ENCODE data around the gene PCK2. TPM values are rescaled to one million over a fixed set of nuclear protein-coding genes. Genes with fewer than 3 reads are reported as not detected.

PCK2 gene
- total and polyA plus RNA-seq, 4 donors, result 8.9 to 91.7 (median 38.2) TPM

DNA sequence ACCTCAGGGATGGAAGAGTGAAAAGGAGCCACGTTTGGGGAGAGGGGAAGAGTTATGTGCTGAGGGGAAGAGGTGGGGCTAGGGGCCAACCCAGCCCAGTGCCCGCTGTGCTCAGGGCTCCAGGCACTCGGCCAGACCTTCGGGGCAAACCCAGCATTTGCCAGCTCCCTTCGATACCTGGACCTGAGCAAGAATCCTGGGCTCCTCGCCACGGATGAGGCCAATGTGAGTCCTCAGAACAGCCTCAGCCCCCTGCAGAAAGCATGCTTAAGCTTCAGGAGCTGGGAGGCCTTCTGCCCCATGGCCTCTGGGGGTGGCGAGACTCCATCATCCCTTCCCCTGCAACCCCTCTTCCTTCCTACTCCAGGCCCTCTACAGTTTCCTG lies 37.3 kb upstream of the PCK2 start:
- Histone ChIP-seq H3K27ac (ENCODE audit: low read depth in 1 of 2, low read length in 1 of 2) (no peak overlapping the region), H3K9ac (ENCODE audit: insufficient read depth in 1 of 2, low read length in 2 of 2) (no peak overlapping the region), H3K36me3 (ENCODE audit: control insufficient read depth in 4 of 4, insufficient read depth in 4 of 4, low read length in 4 of 4) (no peaks in the 10 kb centered on the region), H3K9me3 (ENCODE audit: control insufficient read depth in 4 of 4, insufficient read depth in 3 of 4, low read length in 3 of 4) (no peaks in the 10 kb centered on the region), H3K4me3 (no peak overlapping the region), H3K4me1 (ENCODE audit: control insufficient read depth in 5 of 5, insufficient read depth in 5 of 5, low read length in 5 of 5) (peaks cover 0 to 12% (median 0%) of the 10 kb centered on the region in 5 donors), H3K27me3 (ENCODE audit: control insufficient read depth in 3 of 3, insufficient read depth in 3 of 3, low read length in 2 of 3) (peaks cover 0 to 6% (median 3%) of the 10 kb centered on the region in 3 donors)
- 70 to 75% methylated on average over 8 of the region's 8 CpGs for WGBS, 2 donors
- TF ChIP-seq CTCF (IDR thresholded peaks at IDR 0.05; ENCODE audit: control extremely low read depth, extremely low read depth), result no peak
- DNase-seq (no peak), ATAC-seq (ENCODE audit: insufficient read depth, low FRiP score) (no peak)

- WGBS, 2 donors, result 80 to 91% methylated on average over 2 of the region's 2 CpGs
- Histone ChIP-seq H3K36me3 (ENCODE audit: control insufficient read depth in 4 of 4, insufficient read depth in 4 of 4, low read length in 4 of 4) (no peaks in the 10 kb centered on the region), H3K9me3 (ENCODE audit: control insufficient read depth in 4 of 4, insufficient read depth in 3 of 4, low read length in 3 of 4) (no peaks in the 10 kb centered on the region), H3K4me1 (ENCODE audit: control insufficient read depth in 5 of 5, insufficient read depth in 5 of 5, low read length in 5 of 5) (peaks cover 0 to 8% (median 0%) of the 10 kb centered on the region in 5 donors), H3K9ac (ENCODE audit: insufficient read depth in 1 of 2, low read length in 2 of 2) (no peak overlapping the region), H3K27ac (ENCODE audit: low read depth in 1 of 2, low read length in 1 of 2) (no peak overlapping the region), H3K27me3 (ENCODE audit: control insufficient read depth in 3 of 3, insufficient read depth in 3 of 3, low read length in 2 of 3) (peaks cover 0 to 6% (median 3%) of the 10 kb centered on the region in 3 donors), H3K4me3 (no peak overlapping the region)
- TF ChIP-seq CTCF (IDR thresholded peaks at IDR 0.05; ENCODE audit: control extremely low read depth, extremely low read depth), result no peak
- no peak for DNase-seq
- ATAC-seq (ENCODE audit: insufficient read depth, low FRiP score), result no peak
These were observed 36.8 kb upstream of the PCK2 start for GRCh38 chr14:24057271-24057670.

DNA sequence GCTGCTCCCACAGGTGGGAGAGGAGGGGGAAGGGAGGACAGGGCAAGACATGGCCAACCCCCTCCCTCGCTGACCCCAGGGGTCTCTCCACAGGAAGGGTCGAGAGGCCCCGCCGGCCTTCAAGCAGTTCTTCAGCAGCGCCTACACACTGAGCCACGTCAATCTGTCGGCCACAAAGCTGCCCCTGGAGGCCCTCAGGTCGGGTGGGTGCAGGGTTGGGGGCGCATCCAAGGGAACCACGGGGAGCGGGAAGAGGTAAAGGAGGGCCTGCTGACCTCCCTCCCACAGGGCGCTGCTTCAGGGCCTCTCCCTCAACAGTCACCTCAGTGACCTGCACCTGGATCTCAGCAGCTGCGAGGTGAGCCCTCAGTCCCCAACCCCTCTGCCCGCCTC lies 36.2 kb upstream of the PCK2 start:
- TF ChIP-seq CTCF (IDR thresholded peaks at IDR 0.05; ENCODE audit: control extremely low read depth, extremely low read depth), result no peak
- Histone ChIP-seq H3K4me3 (no peak overlapping the region), H3K27me3 (ENCODE audit: control insufficient read depth in 3 of 3, insufficient read depth in 3 of 3, low read length in 2 of 3) (peaks cover 0 to 6% (median 2%) of the 10 kb centered on the region in 3 donors), H3K36me3 (ENCODE audit: control insufficient read depth in 4 of 4, insufficient read depth in 4 of 4, low read length in 4 of 4) (no peaks in the 10 kb centered on the region), H3K9me3 (ENCODE audit: control insufficient read depth in 4 of 4, insufficient read depth in 3 of 4, low read length in 3 of 4) (no peaks in the 10 kb centered on the region), H3K9ac (ENCODE audit: insufficient read depth in 1 of 2, low read length in 2 of 2) (no peak overlapping the region), H3K4me1 (ENCODE audit: control insufficient read depth in 5 of 5, insufficient read depth in 5 of 5, low read length in 5 of 5) (peaks cover 0 to 4% (median 0%) of the 10 kb centered on the region in 5 donors), H3K27ac (ENCODE audit: low read depth in 1 of 2, low read length in 1 of 2) (no peak overlapping the region)
- 72 to 75% methylated on average over 13 to 14 of the region's 14 CpGs for WGBS, 2 donors
- DNase-seq (no peak), ATAC-seq (ENCODE audit: insufficient read depth, low FRiP score) (no peak)

All from lung (tissue), 12 donors.